Prostate gland (tissue), 2 donors: ENCODE measurements around the gene LZIC.

Source experiments
- POLR2A ChIP-seq: fragments of 450-650 bp; IDR thresholded peaks from one replicate; pipeline ENCODE4 v1.6.1; 2016; ENCODE audit warnings: antibody characterized with exemption, mild to moderate bottlenecking
- TF ChIP-seq, protein P1 (sequence below), 4 experiments: fragments of 200-600 bp in 2 of 4; fragments of 450-650 bp in 2 of 4; sonication (generic) in 2 of 4; IDR thresholded peaks; 1 replicate in 3 of 4; 2 replicates in 1 of 4; pipeline ENCODE4 v1.5.1; 2016 to 2019; ENCODE audit warnings: antibody characterized with exemption in 4 of 4, mild to moderate bottlenecking in 2 of 4, moderate library complexity in 2 of 4

DNA sequence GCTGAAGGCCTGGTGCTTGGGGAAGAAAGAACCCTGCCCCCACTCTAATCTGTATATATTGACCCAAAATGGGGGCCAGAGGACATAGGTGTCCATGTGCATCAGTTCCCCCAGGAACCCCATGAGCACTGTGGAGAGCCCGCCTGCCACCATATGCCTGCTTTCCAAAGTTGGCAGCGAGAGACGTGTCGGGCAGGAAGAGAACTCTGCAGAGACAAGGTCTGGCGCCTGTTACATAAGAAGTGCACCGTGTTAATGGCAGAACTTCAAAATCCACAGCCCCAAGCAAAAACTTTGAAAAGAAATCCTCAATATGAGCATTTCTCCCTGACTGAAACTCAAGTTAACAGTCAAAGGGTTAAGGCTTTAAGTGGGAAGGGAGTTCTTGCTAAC lies 41.1 kb downstream of the LZIC start:
- TF ChIP-seq, protein P1, sequence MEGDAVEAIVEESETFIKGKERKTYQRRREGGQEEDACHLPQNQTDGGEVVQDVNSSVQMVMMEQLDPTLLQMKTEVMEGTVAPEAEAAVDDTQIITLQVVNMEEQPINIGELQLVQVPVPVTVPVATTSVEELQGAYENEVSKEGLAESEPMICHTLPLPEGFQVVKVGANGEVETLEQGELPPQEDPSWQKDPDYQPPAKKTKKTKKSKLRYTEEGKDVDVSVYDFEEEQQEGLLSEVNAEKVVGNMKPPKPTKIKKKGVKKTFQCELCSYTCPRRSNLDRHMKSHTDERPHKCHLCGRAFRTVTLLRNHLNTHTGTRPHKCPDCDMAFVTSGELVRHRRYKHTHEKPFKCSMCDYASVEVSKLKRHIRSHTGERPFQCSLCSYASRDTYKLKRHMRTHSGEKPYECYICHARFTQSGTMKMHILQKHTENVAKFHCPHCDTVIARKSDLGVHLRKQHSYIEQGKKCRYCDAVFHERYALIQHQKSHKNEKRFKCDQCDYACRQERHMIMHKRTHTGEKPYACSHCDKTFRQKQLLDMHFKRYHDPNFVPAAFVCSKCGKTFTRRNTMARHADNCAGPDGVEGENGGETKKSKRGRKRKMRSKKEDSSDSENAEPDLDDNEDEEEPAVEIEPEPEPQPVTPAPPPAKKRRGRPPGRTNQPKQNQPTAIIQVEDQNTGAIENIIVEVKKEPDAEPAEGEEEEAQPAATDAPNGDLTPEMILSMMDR (IDR thresholded peaks at IDR 0.05): no peak
- TF ChIP-seq POLR2A: no peak
